Head of caudate nucleus (tissue), 42 donors: ENCODE results near the gene PDLIM7.

ENCODE experiments used
- DNase-seq, 42 donors: peaks; one replicate each; pipeline versions ENCODE4 v3.0.0 to v3.0.0-alpha.2; 2020 to 2021; ENCODE audit warnings: mixed read lengths in 7 of 42
- intact Hi-C: fragments of 100-400 bp; cut with DNase I; formaldehyde crosslinking; loops from one replicate; pipeline ENCODE4 v1.15.0; 2022

PDLIM7 gene

DNA sequence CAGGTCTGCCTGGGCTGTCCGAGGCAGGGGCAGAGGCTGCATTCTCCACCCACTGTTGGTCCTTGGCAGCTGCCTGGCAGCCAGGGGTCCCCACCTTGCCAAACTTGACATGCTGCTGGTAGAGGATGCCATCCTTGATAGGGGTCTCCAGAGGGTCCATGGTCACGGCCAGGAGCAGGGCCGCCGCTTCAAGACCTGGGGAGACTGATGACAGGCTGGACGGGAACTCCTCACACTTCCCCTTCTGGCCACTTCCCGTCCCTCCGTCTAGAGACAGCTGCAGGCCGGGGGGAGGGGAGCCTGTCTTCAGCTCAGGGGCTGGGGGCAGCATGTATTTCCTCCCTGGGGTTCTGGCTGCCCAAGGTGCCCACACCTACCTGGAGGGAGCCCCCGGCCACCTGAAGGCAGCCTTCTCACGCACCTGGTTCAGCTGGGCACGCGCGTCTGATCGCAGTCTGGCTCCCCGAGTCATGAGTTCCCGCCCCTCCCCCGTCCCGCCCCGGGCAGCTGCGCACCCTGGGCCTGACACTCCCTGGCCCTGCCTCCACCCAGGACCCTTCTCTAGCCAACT, 12.1 kb upstream of the PDLIM7 start, which contains the start of gene DOK3:
Gene DOK3 (minus strand): TSS at position 446 of the 571 bp plus-strand sequence. CDS start 286 bp downstream, at position 160.
- intact Hi-C loops = no loop called here
- peak in 11 of 42 donors; percentile 29 to 56 (median 42) for DNase-seq

- no peak for DNase-seq
- intact Hi-C loops = no loop called here
These were observed 11.4 kb upstream of the PDLIM7 start for GRCh38 chr5:177508837-177509236.

DNA sequence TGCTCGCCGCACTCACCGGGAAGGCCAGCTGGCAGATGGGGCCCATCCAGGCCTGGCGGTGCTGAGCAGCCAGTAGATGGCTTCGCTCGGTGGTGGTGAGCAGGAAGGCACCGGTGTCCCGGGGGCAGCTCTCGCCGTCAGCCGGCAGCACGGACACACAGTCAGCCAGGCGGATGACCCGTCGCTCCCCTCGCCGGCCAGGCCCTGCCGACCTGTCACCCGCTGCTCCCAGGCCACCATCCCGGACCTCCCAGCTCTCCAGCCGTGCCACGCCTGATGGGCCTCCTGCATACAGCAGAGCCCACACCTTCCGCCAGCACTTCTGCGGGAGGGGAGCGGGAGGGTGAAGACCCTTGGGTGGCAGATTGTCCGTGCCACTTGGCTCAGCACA, 10.8 kb upstream of the PDLIM7 start:
- DNase-seq = no peak
- intact Hi-C loops = no loop called here

- DNase-seq = no peak
- intact Hi-C loops = no loop called here
These were observed 10.3 kb upstream of the PDLIM7 start for GRCh38 chr5:177507596-177508220.

GRCh38 chr5:177507165-177507564, 9.8 kb upstream of the PDLIM7 start:
- no peak for DNase-seq
- intact Hi-C loops = no loop called here

DNA sequence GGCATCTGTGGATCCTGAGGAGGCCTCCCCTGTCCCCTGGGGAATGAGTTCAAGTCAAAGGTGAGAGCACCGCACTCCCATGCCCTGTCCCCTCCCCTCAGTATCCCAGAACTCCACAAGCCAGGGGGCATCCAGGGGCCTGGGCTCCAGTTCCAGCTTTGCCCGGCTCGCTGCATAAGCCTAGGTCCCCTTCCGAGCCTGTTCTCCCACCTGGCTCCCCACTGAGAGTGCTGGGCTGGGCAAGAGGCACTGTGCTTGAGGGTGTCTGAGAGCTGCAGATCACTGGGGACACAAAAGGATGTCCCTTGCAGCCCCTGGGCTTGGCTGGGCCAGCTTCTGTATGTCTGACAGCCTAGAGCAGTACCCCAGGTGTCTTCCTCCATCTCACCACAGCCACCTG, 7.7 kb upstream of the PDLIM7 start:
- intact Hi-C loops = no loop called here
- no peak for DNase-seq

DNA sequence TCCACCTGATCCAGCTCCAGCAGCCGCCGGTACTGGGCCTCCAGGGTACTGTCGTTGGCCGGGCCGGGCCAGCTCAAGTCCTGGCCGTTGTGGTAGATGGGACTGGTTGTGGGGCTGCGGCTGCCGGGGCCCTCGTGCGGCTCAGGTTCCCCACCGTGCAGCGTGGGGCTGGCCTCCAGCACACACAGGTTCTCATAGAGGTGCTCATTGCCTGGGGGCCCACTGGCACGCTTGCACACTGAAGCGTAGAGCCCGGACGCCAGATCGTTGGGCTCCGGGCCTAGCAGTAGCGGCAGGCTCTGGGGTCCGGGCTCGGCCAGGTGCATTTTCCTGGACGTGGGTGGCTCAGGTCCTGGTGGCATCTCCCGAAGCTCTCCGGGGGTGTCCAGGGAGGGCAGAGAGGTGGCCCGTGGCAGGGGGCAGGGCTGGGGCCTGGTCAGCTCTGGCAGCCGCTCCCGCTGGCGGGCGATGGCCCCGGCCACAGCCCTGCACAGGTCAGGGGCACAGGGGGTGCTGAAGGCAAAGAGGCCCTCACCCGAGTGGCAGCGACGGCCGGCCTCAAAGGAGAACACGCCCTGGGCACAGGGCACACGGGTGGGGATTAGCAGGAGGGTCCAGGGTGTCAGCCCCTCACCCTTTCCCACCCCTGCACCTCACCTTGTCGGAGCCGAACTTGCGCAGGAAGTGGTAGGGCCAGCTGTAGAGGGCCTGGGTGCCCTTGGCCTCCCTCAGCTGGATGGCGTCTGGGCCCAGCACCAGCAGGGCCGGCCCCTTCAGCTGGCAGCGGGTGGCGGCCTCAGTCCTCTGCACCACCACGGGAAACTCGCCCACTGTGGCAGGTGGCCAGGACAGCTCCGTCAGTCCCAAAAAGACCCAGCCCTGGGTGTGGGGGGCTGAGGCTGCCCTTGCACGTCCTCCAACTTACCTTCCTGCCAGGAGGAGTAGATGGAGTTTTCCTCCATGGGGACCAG, 7.0 kb upstream of the PDLIM7 start:
- DNase-seq = no peak
- intact Hi-C loops = loop anchor here (5.0 kb wide), 1 partner anchor 112 kb away; no protein-coding TSS in a partner anchor

GRCh38 chr5:177503351-177504085, 6.1 kb upstream of the PDLIM7 start:
- DNase-seq = no peak
- intact Hi-C loops = loop anchor here (5.0 kb wide), 1 partner anchor 111 kb away; no protein-coding TSS in a partner anchor

DNA sequence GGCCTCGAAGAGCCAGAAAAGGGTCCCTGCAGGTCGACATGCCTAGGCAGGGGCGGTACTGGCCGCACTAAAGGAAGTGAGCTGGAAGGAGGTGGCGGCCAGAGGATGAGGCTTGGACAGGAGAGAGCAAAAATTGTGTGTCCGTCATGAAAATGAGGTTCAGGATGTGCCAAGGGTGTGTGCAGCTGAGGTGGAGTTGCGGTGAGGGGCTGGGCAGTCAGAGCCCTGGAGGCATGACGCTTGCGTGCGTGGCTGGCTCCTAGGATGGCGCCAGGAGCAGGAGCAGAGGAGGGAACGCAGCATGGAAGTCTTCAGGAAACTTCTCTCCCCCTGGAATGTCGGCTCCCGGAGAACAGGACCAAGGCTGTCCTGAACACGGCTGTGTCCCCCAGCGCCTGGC, 5.5 kb upstream of the PDLIM7 start:
- intact Hi-C loops = loop anchor here (5.0 kb wide), 1 partner anchor 111 kb away; no protein-coding TSS in a partner anchor
- no peak for DNase-seq

GRCh38 chr5:177501874-177502678, 4.7 kb upstream of the PDLIM7 start:
- DNase-seq = peak in 2 of 42 donors; percentile 57 to 69
- intact Hi-C loops = loop anchor here (5.0 kb wide), 1 partner anchor 110 kb away; no protein-coding TSS in a partner anchor

DNA sequence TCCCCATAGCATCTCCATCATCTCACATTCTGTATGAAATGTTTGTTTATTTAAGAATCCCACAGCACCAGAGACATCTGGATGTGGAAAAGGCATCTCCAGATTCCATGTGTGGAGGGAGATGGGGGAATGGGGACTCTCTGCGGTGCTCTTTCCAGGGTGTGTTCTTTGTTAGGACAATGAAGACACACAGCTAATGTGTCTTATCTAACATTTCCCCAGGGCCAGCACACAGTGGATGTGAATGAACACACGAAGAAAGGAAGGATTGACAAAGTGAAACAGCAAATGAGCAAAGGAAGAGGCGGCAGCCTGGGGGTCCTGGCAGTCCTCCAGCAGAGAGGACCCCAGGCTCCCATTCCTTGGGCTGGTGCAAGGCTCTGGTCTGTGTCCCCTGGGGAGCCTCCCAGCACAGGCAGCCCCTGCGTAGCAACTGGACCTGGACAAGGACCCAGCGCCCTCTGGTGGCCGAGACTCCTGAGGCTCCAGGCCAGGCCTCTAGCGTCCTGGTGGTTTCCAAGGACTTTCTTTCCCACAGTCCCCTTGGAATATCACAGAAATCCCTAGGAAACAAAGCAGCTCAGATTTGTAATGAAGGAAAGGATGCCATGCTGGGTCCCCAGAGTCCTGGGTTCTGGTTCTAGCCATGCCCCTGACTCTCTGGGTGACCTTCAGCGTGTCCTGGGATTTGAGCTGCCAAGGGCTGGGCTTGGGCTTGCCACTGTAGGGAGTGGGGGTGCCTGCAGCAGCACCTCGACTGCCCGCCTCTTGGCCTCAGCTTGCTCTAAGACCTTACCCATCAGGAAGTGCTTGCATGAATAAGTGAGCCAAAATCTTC, 3.5 kb upstream of the PDLIM7 start:
- DNase-seq = peak; percentile 86 to 96 (median 92)
- intact Hi-C loops = loop anchor here (5.0 kb wide), 1 partner anchor 109 kb away; no protein-coding TSS in a partner anchor

GRCh38 chr5:177499842-177500241, 2.4 kb upstream of the PDLIM7 start:
- intact Hi-C loops = loop anchor here (5.0 kb wide), 2 partner anchors 43 to 108 kb away; no protein-coding TSS in a partner anchor
- no peak for DNase-seq

DNA sequence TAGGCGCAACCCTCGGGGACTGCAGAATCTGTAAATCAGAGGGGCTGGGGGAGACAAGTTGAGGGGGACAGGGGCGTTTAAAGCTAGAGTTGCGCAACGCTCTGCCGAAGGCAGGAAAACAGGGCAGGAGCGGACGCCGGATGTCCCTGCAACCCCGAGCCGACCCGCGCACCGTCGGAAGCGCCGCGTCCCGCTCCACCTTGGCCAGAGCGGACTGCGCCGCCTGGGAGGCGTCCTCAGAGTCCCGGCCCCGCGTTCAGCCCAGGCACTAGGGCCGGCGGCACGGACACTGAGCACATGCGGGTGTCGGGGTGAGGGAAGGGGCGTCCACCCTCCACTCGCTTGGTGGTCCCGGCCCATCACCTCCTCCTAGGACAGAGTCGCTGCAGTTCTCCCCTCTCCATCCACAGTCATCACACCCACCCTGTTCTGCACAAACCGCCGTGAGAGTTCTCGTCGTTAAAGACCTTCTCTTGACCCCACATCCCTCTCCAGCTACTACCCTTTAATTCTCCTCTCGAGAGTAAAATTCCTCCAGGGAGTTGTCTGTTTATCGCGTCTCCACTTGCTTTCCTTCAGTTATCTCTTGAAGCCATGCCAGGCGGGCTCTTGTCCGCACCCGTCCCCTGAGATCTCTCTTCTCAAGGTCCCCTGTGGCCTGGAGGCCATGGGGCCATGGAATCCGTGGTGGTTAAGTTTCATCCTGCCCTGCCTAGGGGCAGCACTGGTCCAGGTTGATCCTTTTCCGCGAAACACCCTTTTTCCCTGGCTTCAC, 796 bp upstream of the PDLIM7 start:
- intact Hi-C loops = loop anchor here (5.0 kb wide), 1 partner anchor 41 kb away; no protein-coding TSS in a partner anchor
- DNase-seq = no peak

- no peak for DNase-seq
- intact Hi-C loops = loop anchor here (5.0 kb wide), 1 partner anchor 40 kb away; no protein-coding TSS in a partner anchor
These were observed 595 bp downstream of the PDLIM7 start for GRCh38 chr5:177496727-177497291.

GRCh38 chr5:177496070-177496726, 1.2 kb downstream of the PDLIM7 start:
- intact Hi-C loops = loop anchor here (5.0 kb wide), 1 partner anchor 39 kb away; no protein-coding TSS in a partner anchor
- no peak for DNase-seq
